Hepatocyte (in vitro differentiated cells): ENCODE data around the gene CPNE2. TPM values are rescaled to one million over a fixed set of nuclear protein-coding genes. Genes with fewer than 3 reads are reported as not detected.
"Not testable (repeated sequence)": the region's sequence is repeated elsewhere in the genome, so short reads cannot be mapped to it uniquely, and the experiment has no call there.

ENCODE experiments used
- DNase-seq: peaks from one replicate; pipeline ENCODE4 v3.0.0-alpha.2; 2016; ENCODE audit warnings: low spot score
- H2AFZ ChIP-seq: fragments of 200-600 bp; sonication (generic); 2 replicates; pipeline ENCODE4 v1.6.0; 2016; ENCODE audit warnings: antibody characterized with exemption, mild to moderate bottlenecking
- H3K27ac ChIP-seq: fragments of 200-600 bp; sonication (generic); 2 replicates; pipeline ENCODE4 v1.5.1; 2016; ENCODE audit warnings: mild to moderate bottlenecking
- H3K27me3 ChIP-seq: fragments of 200-600 bp; sonication (generic); 2 replicates; pipeline ENCODE4 v1.6.1; 2016
- H3K36me3 ChIP-seq: fragments of 200-600 bp; sonication (generic); replicated peaks from 2 replicates; pipeline ENCODE4 v1.5.1; 2016; ENCODE audit warnings: low read depth; ENCODE audit not compliant: insufficient read depth
- H3K4me1 ChIP-seq: fragments of 200-600 bp; sonication (generic); 2 replicates; pipeline ENCODE4 v1.5.1; 2016; ENCODE audit warnings: mild to moderate bottlenecking, moderate library complexity; ENCODE audit not compliant: insufficient read depth
- H3K4me2 ChIP-seq: fragments of 200-600 bp; sonication (generic); 2 replicates; pipeline ENCODE4 v1.6.0; 2016
- H3K4me3 ChIP-seq: fragments of 200-600 bp; sonication (generic); 2 replicates; pipeline ENCODE4 v1.5.1; 2016; ENCODE audit warnings: mild to moderate bottlenecking
- H3K79me2 ChIP-seq: fragments of 200-600 bp; sonication (generic); 2 replicates; pipeline ENCODE4 v1.6.0; 2017; ENCODE audit warnings: mild to moderate bottlenecking
- H3K9me2 ChIP-seq: fragments of 200-600 bp; sonication (generic); replicated peaks from 2 replicates; pipeline ENCODE4 v1.6.0; 2017; ENCODE audit warnings: mild to moderate bottlenecking; ENCODE audit not compliant: insufficient read depth
- H3K9me3 ChIP-seq: fragments of 200-600 bp; sonication (generic); 2 replicates; pipeline ENCODE4 v1.5.1; 2016; ENCODE audit warnings: low read depth, mild to moderate bottlenecking
- H4K20me1 ChIP-seq: fragments of 200-600 bp; sonication (generic); 2 replicates; pipeline ENCODE4 v1.6.0; 2016; ENCODE audit warnings: mild to moderate bottlenecking; ENCODE audit not compliant: insufficient read depth, poor library complexity, severe bottlenecking
- EZH2 ChIP-seq: fragments of 200-600 bp; sonication (generic); IDR thresholded peaks from 2 replicates; pipeline ENCODE4 v1.6.1; 2016; ENCODE audit warnings: antibody characterized with exemption, mild to moderate bottlenecking, borderline replicate concordance
- EZH2phosphoT487 ChIP-seq: fragments of 200-600 bp; sonication (generic); IDR thresholded peaks from one replicate; pipeline ENCODE4 v1.6.1; 2018; ENCODE audit warnings: antibody characterized with exemption, mild to moderate bottlenecking, low read depth, moderate library complexity; ENCODE audit not compliant: unreplicated experiment, severe bottlenecking
- WGBS: methylation state at CpG from one replicate; pipeline ENCODE4 v1.1.6; 2016; ENCODE audit warnings: low lambda C conversion rate; ENCODE audit errors: missing lambda C conversion rate; 5-methylcytosine and 5-hydroxymethylcytosine counted together
- polyA plus RNA-seq: library from polyadenylated mRNA; unstranded; fragments of >200 nt; fragmentation: Nextera tagmentation; extraction: Ambion mirVana; gene quantifications from 2 replicates; pipeline ENCODE4 v1.2.1, GENCODE V29; 2016
- total RNA-seq: library from RNA; depleted of rRNA; stranded (reverse); fragments of >200 nt; gene quantifications from 2 replicates; pipeline ENCODE4 v1.2.3, GENCODE V29; 2014
- TF ChIP-seq, protein P1 (sequence below): fragments of 200-600 bp; sonication (generic); IDR thresholded peaks from 2 replicates; pipeline ENCODE4 v1.5.1; 2016; ENCODE audit warnings: antibody characterized with exemption, mild to moderate bottlenecking; ENCODE audit not compliant: poor library complexity

CPNE2 gene
- total and polyA plus RNA-seq, 2 experiments from 2014 or later, result 15.6 to 22.3 TPM

GRCh38 chr16:57060323-57061083 is 31.9 kb upstream of the CPNE2 start:
- no peaks in the 10 kb centered on the region for H4K20me1 ChIP-seq
- H3K27ac ChIP-seq, result no peak overlapping the region
- no peaks in the 10 kb centered on the region for H3K79me2 ChIP-seq
- no peak overlapping the region for H2AFZ ChIP-seq
- H3K36me3 ChIP-seq, result no peaks in the 10 kb centered on the region
- peaks cover 6% of the 10 kb centered on the region for H3K4me1 ChIP-seq
- no peaks in the 10 kb centered on the region for H3K9me3 ChIP-seq
- 73% methylated on average over 9 of the region's 9 CpGs for WGBS
- H3K9me2 ChIP-seq, result no peaks in the 10 kb centered on the region
- H3K4me3 ChIP-seq, result no peak overlapping the region
- DNase-seq, result no peak
- no peak overlapping the region for H3K4me2 ChIP-seq
- H3K27me3 ChIP-seq, result no peaks in the 10 kb centered on the region
- TF ChIP-seq EZH2phosphoT487, result no peak
- TF ChIP-seq, protein P1, sequence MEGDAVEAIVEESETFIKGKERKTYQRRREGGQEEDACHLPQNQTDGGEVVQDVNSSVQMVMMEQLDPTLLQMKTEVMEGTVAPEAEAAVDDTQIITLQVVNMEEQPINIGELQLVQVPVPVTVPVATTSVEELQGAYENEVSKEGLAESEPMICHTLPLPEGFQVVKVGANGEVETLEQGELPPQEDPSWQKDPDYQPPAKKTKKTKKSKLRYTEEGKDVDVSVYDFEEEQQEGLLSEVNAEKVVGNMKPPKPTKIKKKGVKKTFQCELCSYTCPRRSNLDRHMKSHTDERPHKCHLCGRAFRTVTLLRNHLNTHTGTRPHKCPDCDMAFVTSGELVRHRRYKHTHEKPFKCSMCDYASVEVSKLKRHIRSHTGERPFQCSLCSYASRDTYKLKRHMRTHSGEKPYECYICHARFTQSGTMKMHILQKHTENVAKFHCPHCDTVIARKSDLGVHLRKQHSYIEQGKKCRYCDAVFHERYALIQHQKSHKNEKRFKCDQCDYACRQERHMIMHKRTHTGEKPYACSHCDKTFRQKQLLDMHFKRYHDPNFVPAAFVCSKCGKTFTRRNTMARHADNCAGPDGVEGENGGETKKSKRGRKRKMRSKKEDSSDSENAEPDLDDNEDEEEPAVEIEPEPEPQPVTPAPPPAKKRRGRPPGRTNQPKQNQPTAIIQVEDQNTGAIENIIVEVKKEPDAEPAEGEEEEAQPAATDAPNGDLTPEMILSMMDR, result no peak
- TF ChIP-seq EZH2, result no peak

DNA sequence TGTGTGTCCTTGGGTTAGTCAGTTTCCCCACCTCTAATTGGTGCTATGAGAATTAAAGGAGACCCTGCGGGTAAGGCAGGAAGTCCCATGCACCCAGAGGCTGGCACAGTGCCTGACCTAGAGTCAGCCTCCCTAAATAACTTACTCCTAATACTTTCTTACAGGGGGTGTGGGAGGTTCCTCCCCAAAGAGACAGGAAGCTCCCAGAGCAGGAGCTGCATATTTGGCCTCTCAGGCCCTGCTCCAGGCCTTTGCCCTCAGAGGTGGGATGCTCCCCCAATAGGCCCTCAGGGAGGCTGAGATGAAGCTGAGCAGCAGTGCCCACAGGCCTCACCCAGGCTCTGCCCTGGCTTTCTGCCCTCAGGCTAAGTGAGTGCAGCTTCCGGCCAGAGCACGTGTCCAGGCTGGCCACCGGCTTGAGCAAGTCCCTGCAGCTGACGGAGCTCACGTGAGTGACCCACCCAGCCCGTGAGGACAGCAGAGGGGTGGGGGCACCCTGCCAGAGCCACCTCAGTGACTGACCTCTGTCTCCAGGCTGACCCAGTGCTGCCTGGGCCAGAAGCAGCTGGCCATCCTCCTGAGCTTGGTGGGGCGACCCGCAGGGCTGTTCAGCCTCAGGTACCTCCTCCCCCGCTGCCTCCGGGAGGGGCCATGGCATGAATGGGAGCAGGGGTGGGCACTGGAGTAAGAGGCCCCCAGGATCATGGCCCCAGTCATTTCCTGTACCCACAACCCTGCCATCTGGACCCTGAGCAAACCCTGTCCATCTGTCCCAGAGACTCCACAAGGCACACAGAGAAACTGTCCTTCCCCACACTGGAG is 31.1 kb upstream of the CPNE2 start:
- Histone ChIP-seq H3K9me2 (no peaks in the 10 kb centered on the region), H3K9me3 (no peaks in the 10 kb centered on the region), H3K79me2 (no peaks in the 10 kb centered on the region), H3K27ac (peak overlapping the region; percentile 31), H3K4me1 (peaks cover 6% of the 10 kb centered on the region), H3K27me3 (no peaks in the 10 kb centered on the region), H3K36me3 (no peaks in the 10 kb centered on the region), H2AFZ (no peak overlapping the region), H3K4me3 (no peak overlapping the region), H3K4me2 (no peak overlapping the region), H4K20me1 (no peaks in the 10 kb centered on the region)
- whole genome bisulfite sequencing, result 67% methylated on average over 11 of the region's 11 CpGs
- TF ChIP-seq EZH2phosphoT487 (no peak), EZH2 (no peak)
- TF ChIP-seq, protein P1, result no peak
- no peak for DNase-seq

DNA sequence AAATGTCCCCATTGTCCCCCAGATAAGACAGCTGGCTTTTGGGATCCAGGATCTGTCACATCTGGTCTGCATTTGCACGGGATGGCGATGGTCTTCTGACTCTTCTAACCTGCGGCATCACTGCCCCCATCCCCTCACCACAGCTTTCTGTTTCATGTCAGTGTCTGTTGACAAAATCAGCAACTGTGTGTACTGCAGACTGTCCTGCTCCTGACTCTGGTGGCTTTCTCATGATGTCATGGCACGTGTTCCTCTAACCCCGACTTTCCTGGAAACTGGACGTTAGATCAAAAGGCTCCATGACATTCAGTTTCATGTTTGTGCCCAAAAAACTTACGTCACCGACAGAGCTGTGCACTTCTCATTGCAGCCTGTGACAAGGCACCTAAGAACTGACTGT is 30.1 kb upstream of the CPNE2 start:
- no peaks in the 10 kb centered on the region for H3K27me3 ChIP-seq
- H3K27ac ChIP-seq, result no peak overlapping the region

DNA sequence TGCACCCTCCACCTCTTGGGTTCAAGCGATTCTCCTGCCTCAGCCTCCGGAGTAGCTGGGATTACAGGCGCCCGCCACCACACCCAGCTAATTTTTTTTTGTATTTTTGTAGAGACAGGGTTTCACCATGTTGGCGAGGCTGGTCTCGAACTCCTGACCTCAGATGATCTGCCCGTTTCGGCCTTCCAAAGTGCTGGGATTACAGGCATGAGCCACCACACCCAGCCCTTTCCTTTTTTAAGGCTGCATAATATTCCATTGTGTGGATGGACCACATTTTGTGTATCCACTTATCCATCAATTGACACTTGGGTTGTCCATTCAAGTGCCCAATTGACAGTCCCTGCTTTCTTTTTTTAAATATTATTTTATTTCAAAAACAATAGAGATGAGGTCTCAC is 29.2 kb upstream of the CPNE2 start:
- not testable (repeated sequence) for H3K9me2 ChIP-seq, DNase-seq, H3K4me1 ChIP-seq, H3K79me2 ChIP-seq, H3K9me3 ChIP-seq, H3K27ac ChIP-seq, H2AFZ ChIP-seq, H3K4me3 ChIP-seq, H4K20me1 ChIP-seq, H3K4me2 ChIP-seq, H3K36me3 ChIP-seq, H3K27me3 ChIP-seq
- 93% methylated on average over 8 of the region's 8 CpGs for WGBS

More for the DNA sequence above, 30.1 kb upstream of the CPNE2 start:
- H3K9me2 ChIP-seq, result no peaks in the 10 kb centered on the region
- no peaks in the 10 kb centered on the region for H3K36me3 ChIP-seq
- no peak overlapping the region for H2AFZ ChIP-seq
- WGBS, result 44% methylated on average over 8 of the region's 8 CpGs
- no peak overlapping the region for H3K4me3 ChIP-seq
- H3K9me3 ChIP-seq, result no peaks in the 10 kb centered on the region
- no peaks in the 10 kb centered on the region for H4K20me1 ChIP-seq
- no peak overlapping the region for H3K4me2 ChIP-seq
- H3K4me1 ChIP-seq, result peaks cover 6% of the 10 kb centered on the region
- TF ChIP-seq EZH2phosphoT487 (no peak), EZH2 (no peak)
- TF ChIP-seq, protein P1, result no peak
- H3K79me2 ChIP-seq, result no peaks in the 10 kb centered on the region
- no peak for DNase-seq
